Stimulated activated CD4-positive, alpha-beta T cell treated with anti-CD3 and anti-CD28 coated beads, Interleukin-4, amount 100 ng/mL, for 1 hour (primary cell): ENCODE measurements around the gene CDC42EP4.
"Not testable (repeated sequence)": the region's sequence is repeated elsewhere in the genome, so short reads cannot be mapped to it uniquely, and the experiment has no call there.

Experiments
- DNase-seq: peaks from one replicate; pipeline ENCODE4 v3.0.0-alpha.2; 2020

Gene CDC42EP4

GRCh38 chr17:73342541-73343167, 30.9 kb upstream of the CDC42EP4 start:
- no peak for DNase-seq

DNA sequence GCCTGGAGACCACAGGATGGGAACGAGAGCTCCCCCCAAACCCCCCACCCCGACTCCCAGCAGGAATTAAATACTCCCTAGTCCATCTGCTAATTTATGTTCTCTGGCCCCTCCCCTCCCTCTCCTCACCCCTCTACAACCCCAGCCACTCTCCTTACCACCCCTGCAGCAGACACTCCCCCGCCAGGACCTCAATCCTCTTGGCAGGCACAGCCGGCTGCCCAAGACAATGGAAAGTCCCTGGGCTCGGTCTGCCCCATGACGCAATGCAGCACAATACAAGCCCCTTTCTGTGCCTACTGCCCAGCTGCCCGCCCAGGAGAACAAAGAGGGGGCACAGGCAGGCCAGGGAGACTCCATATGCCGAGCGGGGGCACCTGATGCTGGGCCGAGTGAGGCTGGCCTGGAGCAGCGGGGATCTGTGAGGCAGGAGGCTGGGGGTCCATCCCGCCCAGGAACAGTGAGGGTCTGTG, 30.3 kb upstream of the CDC42EP4 start:
- DNase-seq, result no peak

GRCh38 chr17:73341350-73342049, 29.7 kb upstream of the CDC42EP4 start:
- no peak for DNase-seq

DNA sequence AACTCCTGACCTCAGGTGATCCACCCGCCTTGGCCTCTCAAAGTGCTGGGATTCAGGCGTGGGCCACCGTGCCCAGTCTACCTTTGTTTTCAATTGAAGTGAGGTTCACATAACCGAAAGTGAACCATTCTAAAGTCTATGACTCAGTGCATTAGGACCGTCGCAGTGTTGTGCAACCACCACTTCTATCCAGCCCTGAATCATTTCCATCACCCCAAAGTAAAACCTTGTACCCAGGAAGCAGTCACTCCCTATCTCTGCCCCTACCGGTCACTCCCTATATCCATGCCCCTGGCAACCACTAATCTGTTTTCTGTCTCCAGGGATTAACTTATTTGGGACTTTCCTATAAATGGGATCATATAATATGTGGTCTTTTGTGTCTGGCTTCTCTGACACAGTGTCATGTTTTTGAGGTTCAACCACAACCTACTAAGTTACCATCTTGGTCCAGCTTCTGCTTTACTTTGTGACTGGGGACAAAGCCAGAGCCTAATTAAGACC, 28.3 kb upstream of the CDC42EP4 start:
- no peak for DNase-seq

- no peak for DNase-seq
Observed at GRCh38 chr17:73338566-73339197, 26.9 kb upstream of the CDC42EP4 start.

- no peak for DNase-seq
Observed at GRCh38 chr17:73338050-73338521, 26.3 kb upstream of the CDC42EP4 start.

DNA sequence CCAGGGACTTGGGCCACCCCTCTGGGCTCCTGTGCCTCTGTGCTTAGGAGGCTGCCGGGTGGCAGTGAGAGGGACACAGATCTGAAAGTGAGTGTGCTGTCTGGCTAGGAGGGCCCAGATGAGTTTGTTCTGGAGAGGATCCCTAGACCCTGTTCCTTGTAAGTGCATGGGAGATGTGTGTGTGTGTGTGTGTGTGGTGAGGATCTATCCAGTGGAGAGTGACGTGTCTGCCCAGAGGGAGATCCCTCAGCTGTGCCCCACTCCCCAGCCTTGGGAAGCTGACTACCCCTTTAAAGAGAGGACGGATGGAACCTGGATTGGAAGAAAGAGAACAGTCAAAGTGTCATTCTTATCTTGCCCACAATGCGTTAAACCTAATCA, 25.5 kb upstream of the CDC42EP4 start:
- no peak for DNase-seq

DNA sequence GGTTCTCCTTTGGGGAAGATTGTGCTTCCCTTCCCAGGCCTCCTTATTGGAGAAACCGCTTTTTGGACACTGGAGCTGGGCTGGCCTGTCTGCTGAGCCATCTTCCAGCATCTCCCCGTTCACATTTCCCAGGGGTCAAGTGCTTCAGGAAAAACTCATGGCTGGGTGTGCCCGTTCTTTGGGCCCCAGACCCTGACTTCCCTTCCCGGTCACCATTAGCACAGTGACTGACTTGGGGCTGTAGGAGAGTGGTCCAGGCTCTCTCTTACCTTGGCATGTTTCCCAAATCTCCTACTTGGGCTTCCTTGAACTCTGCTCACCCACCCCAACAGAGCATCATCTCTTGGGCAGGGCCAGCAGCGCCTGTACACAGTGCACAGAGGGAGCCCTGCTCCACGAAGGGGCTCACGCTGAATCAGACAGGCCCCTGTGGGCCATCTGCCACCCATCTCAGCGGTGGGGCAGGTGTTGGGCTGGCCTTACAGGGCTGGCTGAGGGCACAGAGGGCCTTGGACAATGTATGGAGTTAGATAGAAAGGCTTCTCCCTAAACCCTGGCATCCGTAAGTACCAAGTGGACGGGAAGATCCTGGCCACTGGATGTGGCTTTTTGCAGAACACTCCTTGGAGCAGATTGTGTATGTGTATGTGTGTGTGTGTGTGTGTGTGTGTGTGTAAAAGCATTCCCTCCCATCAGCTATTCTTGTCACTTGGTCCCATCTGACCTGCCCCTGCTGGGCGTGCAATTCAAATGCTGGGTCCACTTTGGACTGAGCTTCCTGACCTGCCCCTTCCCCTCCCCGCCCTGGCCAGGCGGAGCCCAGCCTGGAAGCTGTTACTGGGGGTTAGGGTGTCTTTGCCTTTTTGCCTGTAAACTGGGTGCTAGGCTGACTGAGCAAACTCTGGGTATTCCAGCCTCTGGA, 24.9 kb upstream of the CDC42EP4 start:
- DNase-seq, result no peak

- no peak for DNase-seq
Observed at GRCh38 chr17:73335591-73336407, 24.0 kb upstream of the CDC42EP4 start.

- no peak for DNase-seq
Observed at GRCh38 chr17:73334771-73335513, 23.1 kb upstream of the CDC42EP4 start.

DNA sequence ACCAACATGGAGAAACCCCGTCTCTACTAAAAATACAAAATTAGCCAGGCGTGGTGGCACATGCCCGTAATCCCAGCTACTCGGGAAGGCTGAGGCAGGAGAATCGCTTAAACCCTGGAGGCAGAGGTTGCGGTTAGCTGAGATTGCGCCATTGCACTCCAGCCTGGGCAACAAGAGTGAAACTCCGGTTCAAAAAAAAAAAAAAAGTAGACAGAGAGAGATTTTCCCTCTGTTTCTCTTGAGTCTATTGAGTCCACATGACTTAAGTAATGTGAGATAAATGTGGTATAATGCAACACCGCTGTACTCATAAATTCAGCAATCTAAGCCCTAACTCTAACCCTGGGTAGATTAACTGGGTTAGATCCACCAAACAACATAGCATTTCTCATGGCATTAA, 21.6 kb upstream of the CDC42EP4 start:
- DNase-seq, result not testable (repeated sequence)

GRCh38 chr17:73331060-73331459, 19.3 kb upstream of the CDC42EP4 start:
- no peak for DNase-seq

DNA sequence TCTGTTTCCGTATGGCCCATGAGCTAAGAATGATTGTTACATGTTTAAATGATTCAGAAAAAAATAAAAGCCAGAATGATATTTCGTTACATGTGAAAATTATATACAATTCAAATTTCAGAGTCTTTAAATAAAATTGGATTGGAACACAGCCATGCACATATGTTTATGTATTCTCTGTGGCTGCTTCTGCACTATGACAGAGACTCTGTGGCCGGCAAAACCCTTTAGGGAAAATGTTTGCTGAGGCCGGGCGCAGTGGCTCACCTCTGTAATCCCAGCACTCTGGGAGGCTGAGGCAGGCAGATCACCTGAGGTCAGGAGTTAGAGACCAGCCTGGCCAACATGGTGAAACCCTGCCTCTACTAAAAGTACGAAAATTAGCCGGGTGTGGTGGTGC, 15.9 kb upstream of the CDC42EP4 start:
- no peak for DNase-seq

DNA sequence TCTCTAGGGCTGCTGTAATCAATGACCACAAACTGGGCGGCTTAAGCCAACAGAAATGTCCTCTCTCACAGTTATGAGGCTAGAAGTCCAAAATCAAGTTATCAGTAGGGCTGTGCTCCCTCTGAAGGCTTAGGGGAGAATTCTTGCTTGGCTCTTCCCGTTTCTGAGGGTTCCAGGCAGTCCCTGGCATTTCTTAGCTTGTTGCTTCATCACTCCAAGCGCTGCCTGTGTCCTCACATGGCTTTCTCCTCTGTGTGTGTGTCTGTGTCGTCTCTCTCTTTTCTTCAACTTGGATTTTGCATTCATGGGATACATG, 13.7 kb upstream of the CDC42EP4 start:
- no peak for DNase-seq

DNA sequence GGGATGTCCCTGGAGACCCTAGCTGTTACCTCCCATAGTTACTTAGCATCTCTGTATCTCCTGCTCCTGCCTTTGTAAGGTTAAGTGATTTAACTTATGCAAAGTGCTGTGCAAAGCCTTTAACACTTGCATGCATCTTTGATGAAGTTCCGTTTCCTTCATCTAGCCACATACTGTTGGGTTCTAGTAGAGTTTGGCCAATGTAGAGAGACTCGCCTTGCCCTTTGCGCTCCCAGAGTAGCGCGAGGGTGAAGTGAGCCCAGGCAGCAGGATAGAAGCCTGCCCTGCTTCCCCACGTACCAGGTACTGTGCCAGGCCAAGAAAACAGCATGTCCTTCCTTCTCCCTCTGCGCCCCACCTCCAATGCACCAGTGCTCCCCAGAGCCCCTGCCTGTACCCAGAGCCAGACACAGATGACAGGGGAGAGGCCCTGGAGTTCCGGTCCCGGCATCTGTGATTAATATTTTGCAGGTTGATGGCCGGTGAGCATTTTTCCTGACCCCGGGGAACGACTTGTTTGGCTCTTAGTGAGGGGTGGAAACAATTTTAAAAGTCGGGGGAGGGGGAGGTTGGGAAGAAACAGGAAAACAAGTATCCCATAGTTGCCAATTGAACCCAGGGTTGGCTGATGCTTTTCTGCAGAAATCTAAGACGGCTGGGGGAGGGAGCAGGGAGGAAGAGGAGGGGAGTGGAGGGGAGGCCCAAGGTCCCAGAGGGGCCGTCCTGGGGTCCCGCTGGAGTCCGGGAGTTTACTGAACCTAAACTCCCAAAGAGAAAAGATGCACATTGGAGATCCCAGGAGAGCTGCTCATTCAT, 13.1 kb upstream of the CDC42EP4 start:
- no peak for DNase-seq

- no peak for DNase-seq
Observed at GRCh38 chr17:73324160-73324475, 12.3 kb upstream of the CDC42EP4 start.

DNA sequence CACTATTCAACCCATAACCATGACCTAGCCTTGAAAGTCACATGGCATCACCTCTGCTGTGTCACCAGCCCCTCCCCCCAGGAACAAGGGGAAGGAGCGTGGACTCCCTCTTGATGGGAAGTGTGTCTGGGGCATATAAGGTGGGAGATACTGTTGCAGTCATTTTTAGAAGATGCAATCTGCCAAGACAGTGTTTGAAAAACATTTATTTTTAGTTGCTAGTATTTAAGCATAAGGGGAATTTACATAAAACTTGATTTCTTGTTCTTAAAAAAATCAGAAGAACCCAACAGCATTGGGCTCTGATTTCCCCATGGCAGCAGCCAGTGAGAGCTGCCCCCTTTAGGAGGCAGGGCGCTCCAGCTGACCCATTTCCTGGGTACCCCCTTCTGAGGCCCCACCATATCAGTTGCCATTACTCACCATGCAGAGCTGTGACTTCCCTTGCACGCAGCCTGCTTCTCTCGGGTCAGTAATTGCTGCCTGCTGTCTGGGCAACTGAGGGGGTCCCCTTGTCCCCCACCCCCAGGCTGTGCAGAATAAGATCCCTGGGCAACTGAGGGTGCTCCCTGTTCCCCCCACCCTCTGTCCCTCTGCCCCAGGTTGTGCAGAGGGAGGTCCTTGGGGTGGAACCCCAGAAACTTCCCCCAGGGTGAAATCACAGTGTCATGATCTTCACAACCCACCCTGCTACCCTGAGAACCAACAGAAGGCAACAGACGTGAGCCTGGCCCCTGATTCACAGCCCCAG, 11.8 kb upstream of the CDC42EP4 start:
- no peak for DNase-seq

DNA sequence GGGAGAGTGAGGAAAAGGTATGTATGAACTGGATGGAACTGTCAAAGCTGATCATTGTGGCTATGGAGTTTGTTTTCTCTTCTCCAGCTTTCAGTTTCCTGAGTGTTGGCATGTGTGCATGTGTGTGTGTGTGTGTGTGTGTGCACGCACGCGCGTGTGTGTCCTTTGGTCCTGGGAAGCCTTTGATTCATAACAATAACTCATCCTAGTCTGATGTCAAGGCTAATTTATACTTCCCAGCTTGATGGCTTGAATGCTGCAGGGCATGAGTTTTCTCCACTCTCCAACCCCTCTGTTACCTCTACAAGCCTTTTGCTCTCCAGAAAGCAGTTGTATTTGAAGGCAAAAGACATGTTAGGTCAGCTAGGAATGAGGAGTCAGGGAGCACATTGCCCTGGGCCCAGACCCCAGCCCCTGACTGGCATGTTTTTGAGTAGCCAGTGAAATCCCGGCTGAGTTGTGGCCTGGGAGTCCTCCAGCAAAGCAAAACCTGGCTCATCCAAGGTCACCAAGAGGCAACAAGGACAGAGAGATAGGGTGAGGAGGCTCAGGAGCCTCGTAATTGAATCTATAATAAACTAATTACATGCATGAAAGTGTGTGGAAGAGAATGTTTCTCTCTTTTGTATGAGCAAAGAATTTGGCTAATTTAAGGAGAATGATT, 8.9 kb upstream of the CDC42EP4 start:
- no peak for DNase-seq

DNA sequence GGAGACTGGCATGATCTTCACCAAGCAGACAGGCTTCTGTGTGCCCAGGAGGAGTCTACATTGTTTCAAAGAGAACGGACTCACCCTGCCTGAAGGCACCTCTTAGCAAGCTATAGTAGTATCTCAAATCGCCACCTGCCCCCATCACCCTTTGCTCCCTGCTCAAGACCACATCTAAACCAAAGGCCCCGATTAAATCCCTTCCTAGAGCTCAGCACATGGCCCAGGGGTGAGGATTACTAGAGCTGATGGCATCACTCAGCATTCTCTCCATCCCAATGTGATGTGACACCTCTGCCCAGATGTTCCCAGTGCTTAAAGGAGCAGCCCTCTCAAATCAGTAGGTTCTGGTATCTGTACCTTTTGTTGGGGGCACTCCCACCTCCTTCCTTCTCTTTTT, 8.0 kb upstream of the CDC42EP4 start:
- DNase-seq, result no peak
